ENCODE measurements around the gene PATL2. TPM values are rescaled to one million over a fixed set of nuclear protein-coding genes. Genes with fewer than 3 reads are reported as not detected.

The PATL2 gene
- total RNA-seq, 2 experiments from 2014 or later = 4.8 to 8.8 TPM

DNA sequence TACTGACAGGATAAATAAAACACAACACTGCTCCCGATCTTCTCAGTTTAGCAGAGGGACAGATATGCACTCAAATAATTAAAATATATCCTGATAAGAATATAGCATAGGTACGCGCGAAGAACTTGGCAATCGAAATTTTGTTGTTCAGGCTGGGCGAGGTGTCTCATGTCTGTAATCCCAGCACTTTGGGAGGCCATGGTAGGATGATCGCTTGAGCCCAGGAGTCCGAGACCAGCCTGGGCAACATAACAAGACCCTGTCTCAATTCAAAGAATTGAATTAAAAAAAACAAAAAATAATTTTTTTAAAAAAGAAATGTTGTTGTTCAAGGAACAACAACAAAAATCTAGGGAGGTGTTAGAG, 7.8 kb upstream of the PATL2 start:
- H3K27ac ChIP-seq (ENCODE audit: low read depth, low read length, poor library complexity, severe bottlenecking) = peak overlapping the region; percentile 85
- H3K4me1 ChIP-seq (ENCODE audit: insufficient read depth, low read length, poor library complexity, severe bottlenecking) = peaks cover 87% of the 10 kb centered on the region
- H3K9me3 ChIP-seq (ENCODE audit: low read length) = no peaks in the 10 kb centered on the region; the same call in 1 of the 2 replicates
- H4K20me1 ChIP-seq (ENCODE audit: insufficient read depth, low read length) = peaks cover 21% of the 10 kb centered on the region
- intact Hi-C loops (cut with micrococcal nuclease; ENCODE audit: unreplicated experiment) = no loop called here
- CTCF ChIA-PET (ENCODE audit: unreplicated experiment) = no interaction called here
- TF ChIP-seq EZH2phosphoT487 (IDR thresholded peaks at IDR 0.05; ENCODE audit: borderline replicate concordance, low read depth, low read length) = no peak
- TF ChIP-seq, protein P1, sequence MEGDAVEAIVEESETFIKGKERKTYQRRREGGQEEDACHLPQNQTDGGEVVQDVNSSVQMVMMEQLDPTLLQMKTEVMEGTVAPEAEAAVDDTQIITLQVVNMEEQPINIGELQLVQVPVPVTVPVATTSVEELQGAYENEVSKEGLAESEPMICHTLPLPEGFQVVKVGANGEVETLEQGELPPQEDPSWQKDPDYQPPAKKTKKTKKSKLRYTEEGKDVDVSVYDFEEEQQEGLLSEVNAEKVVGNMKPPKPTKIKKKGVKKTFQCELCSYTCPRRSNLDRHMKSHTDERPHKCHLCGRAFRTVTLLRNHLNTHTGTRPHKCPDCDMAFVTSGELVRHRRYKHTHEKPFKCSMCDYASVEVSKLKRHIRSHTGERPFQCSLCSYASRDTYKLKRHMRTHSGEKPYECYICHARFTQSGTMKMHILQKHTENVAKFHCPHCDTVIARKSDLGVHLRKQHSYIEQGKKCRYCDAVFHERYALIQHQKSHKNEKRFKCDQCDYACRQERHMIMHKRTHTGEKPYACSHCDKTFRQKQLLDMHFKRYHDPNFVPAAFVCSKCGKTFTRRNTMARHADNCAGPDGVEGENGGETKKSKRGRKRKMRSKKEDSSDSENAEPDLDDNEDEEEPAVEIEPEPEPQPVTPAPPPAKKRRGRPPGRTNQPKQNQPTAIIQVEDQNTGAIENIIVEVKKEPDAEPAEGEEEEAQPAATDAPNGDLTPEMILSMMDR (conservative IDR thresholded peaks at IDR 0.05; ENCODE audit: low read length) = no peak
- no peak overlapping the region for H2AFZ ChIP-seq (ENCODE audit: low read length)
- no TSS peak for BruUV-seq (replicated peaks)
- H3K4me2 ChIP-seq (ENCODE audit: low read length) = peak overlapping the region; percentile 37
- no peak overlapping the region for H3K4me3 ChIP-seq (ENCODE audit: low read depth, low read length, poor library complexity, severe bottlenecking)
- H3K36me3 ChIP-seq (ENCODE audit: insufficient read depth, low read length) = peaks cover 63% of the 10 kb centered on the region
- H3K9me2 ChIP-seq (ENCODE audit: insufficient read depth, low read length) = no peaks in the 10 kb centered on the region
- no peak for DNase-seq (ENCODE audit: low spot score)
- peaks cover 28% of the 10 kb centered on the region for H3K79me2 ChIP-seq (ENCODE audit: insufficient read depth, low read depth, low read length)
- POLR2A ChIA-PET = interaction anchor here (0.7 kb wide), 1 partner anchor 17 kb away, joined by 3 read pairs; the partner anchor contains the start of gene TRIM69

DNA sequence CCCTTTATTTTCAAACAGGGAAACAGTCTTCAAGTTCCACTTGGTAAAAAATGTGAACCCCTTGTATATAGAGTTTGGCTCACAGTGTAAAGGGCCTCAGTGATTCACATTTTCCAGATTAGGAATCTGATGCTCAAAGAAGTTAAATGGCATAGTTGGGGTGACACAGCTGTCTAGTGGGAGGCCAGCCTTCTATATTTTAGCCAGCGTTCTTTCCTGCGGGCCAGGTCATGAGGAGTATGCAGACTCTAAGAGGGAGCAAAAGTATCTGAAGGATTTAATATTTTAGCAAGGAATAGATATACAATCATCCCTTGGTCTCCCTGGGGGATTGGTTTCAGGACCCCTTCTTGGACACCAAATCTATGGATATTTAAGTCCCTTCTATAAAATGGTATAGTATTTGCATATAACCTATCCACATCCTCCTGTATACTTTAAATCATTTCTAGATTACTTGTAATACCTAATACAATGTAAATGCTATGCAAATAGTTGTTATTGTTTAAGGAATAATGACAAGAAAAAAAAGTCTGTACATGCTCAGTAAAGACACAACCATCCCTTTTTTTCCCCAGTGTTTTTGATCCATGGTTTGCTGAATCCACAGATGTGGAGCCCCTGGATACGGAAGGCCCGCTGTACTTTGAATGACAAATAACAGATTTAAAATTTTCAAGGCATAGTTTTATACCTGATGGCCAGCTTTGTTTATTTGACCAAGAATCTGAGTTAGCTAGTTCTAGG, 7.2 kb upstream of the PATL2 start:
- peaks cover 33% of the 10 kb centered on the region for H3K79me2 ChIP-seq (ENCODE audit: insufficient read depth, low read depth, low read length)
- H3K9me2 ChIP-seq (ENCODE audit: insufficient read depth, low read length) = no peaks in the 10 kb centered on the region
- peak overlapping the region; percentile 85 for H3K27ac ChIP-seq (ENCODE audit: low read depth, low read length, poor library complexity, severe bottlenecking)
- no peak overlapping the region for H2AFZ ChIP-seq (ENCODE audit: low read length)
- H3K36me3 ChIP-seq (ENCODE audit: insufficient read depth, low read length) = peaks cover 69% of the 10 kb centered on the region
- intact Hi-C loops (cut with micrococcal nuclease; ENCODE audit: unreplicated experiment) = no loop called here
- no peak for TF ChIP-seq EZH2phosphoT487 (IDR thresholded peaks at IDR 0.05; ENCODE audit: borderline replicate concordance, low read depth, low read length)
- TF ChIP-seq, protein P1 (conservative IDR thresholded peaks at IDR 0.05; ENCODE audit: low read length) = no peak
- ChIA-PET POLR2A (interaction anchor here (0.7 to 9.5 kb wide), 2 partner anchors 11 to 18 kb away, joined by 3 to 116 read pairs; partner anchors contain the start of gene TRIM69), CTCF (ENCODE audit: unreplicated experiment) (no interaction called here)
- peaks cover 87% of the 10 kb centered on the region for H3K4me1 ChIP-seq (ENCODE audit: insufficient read depth, low read length, poor library complexity, severe bottlenecking)
- H4K20me1 ChIP-seq (ENCODE audit: insufficient read depth, low read length) = peaks cover 26% of the 10 kb centered on the region
- H3K4me2 ChIP-seq (ENCODE audit: low read length) = peak overlapping the region; percentile 37; the same call in 1 of the 2 replicates
- H3K4me3 ChIP-seq (ENCODE audit: low read depth, low read length, poor library complexity, severe bottlenecking) = no peak overlapping the region
- H3K9me3 ChIP-seq (ENCODE audit: low read length) = no peaks in the 10 kb centered on the region; the same call in 1 of the 2 replicates
- BruUV-seq (replicated peaks) = no TSS peak
- DNase-seq (ENCODE audit: low spot score) = no peak

Measured in OCI-LY7 (cell line).